H1 (cell line): ENCODE data around the gene ST8SIA5. TPM values are rescaled to one million over a fixed set of nuclear protein-coding genes. Genes with fewer than 3 reads are reported as not detected.

Source experiments
- CTCF ChIA-PET: fragments of 300-600 bp; sonication (Branson Sonifier 250); formaldehyde crosslinking; loops from one replicate; lab custom pipeline; 2021; ENCODE audit not compliant: partially characterized antibody; lab: Charles Lee
- POLR2A ChIA-PET: fragments of 300-600 bp; sonication (Branson Sonifier 250); formaldehyde crosslinking; loops from one replicate; lab custom pipeline; 2021; ENCODE audit warnings: inconsistent platforms; ENCODE audit not compliant: partially characterized antibody; lab: Charles Lee
- DNase-seq, 2 experiments: peaks; one replicate each; pipeline versions ENCODE4 v3.0.0 to v3.0.0-alpha.2; 2010 to 2022; ENCODE audit warnings: low spot score in 2 of 2, low read depth in 1 of 2, mixed read lengths in 1 of 2
- FAIRE-seq: peaks from 2 replicates; lab custom pipeline; 2011; peaks lifted over from hg19 to GRCh38; lab: Jason Lieb, UNC
- H2AFZ ChIP-seq: 2 replicates; pipeline ENCODE4 v1.8.1; 2012; ENCODE audit warnings: low read length, inconsistent platforms
- H2AK5ac ChIP-seq: 2 replicates; pipeline ENCODE4 v1.6.1; 2013; ENCODE audit warnings: low read depth, low read length
- H2BK120ac ChIP-seq: replicated peaks from 2 replicates; pipeline ENCODE3; 2013; ENCODE audit warnings: low read depth, low read length, inconsistent platforms
- H2BK12ac ChIP-seq: 2 replicates; pipeline ENCODE4 v1.6.1; 2013; ENCODE audit warnings: low read depth, low read length
- H2BK15ac ChIP-seq: 2 replicates; pipeline ENCODE4 v1.6.1; 2013; ENCODE audit warnings: low read length
- H2BK20ac ChIP-seq: 2 replicates; pipeline ENCODE4 v1.6.1; 2013; ENCODE audit warnings: low read length
- H2BK5ac ChIP-seq: 2 replicates; pipeline ENCODE4 v1.6.1; 2013; ENCODE audit warnings: low read depth, low read length
- H3K14ac ChIP-seq: 2 replicates; pipeline ENCODE4 v1.6.1; 2013; ENCODE audit warnings: inconsistent platforms; ENCODE audit not compliant: insufficient read length
- H3K18ac ChIP-seq: 2 replicates; pipeline ENCODE4 v1.6.1; 2013; ENCODE audit warnings: low read length; ENCODE audit errors: extremely low read depth
- H3K23ac ChIP-seq: 2 replicates; pipeline ENCODE4 v1.6.1; 2013; ENCODE audit warnings: inconsistent platforms; ENCODE audit not compliant: insufficient read length
- H3K23me2 ChIP-seq: 2 replicates; pipeline ENCODE4 v1.6.1; 2013; ENCODE audit warnings: low read depth, low read length
- H3K27ac ChIP-seq: 2 replicates; pipeline ENCODE4 v1.6.1; 2011; ENCODE audit warnings: low read depth, low read length, inconsistent platforms
- H3K27me3 ChIP-seq, 4 experiments: replicated peaks in 1 of 4; 1 replicate in 1 of 4; 2 replicates in 3 of 4; pipeline versions ENCODE4 v1.6.1 to v1.8.1; 2011 to 2013; ENCODE audit warnings: low read length in 3 of 4, mild to moderate bottlenecking in 3 of 4, inconsistent platforms in 2 of 4, mixed read lengths in 2 of 4, moderate library complexity in 1 of 4; ENCODE audit not compliant: control insufficient read depth in 3 of 4, insufficient read depth in 3 of 4; ENCODE audit errors: extremely low read depth in 1 of 4
- H3K36me3 ChIP-seq, 4 experiments: 2 replicates each; pipeline versions ENCODE4 v1.6.1 to v1.8.1; 2011 to 2013; ENCODE audit warnings: mild to moderate bottlenecking in 4 of 4, low read length in 3 of 4, moderate library complexity in 2 of 4, control low read depth in 1 of 4, inconsistent platforms in 1 of 4; ENCODE audit not compliant: insufficient read depth in 4 of 4, control insufficient read depth in 2 of 4
- H3K4ac ChIP-seq: replicated peaks from 2 replicates; pipeline ENCODE3; 2013; ENCODE audit warnings: low read length, low read depth, mixed read lengths, inconsistent platforms; ENCODE audit not compliant: insufficient read length
- H3K4me1 ChIP-seq, 4 experiments: replicated peaks in 1 of 4; 1 replicate in 1 of 4; 2 replicates in 3 of 4; pipeline versions ENCODE4 v1.6.1 to v1.8.1; 2011 to 2013; ENCODE audit warnings: low read length in 3 of 4, inconsistent platforms in 2 of 4, mixed read lengths in 1 of 4; ENCODE audit not compliant: insufficient read depth in 4 of 4, control insufficient read depth in 3 of 4
- H3K4me2 ChIP-seq, 2 experiments: 2 replicates each; pipeline versions ENCODE4 v1.6.1 to v1.8.1; 2011 to 2013; ENCODE audit warnings: low read depth in 2 of 2, low read length in 2 of 2, control low read depth in 1 of 2, inconsistent platforms in 1 of 2, mild to moderate bottlenecking in 1 of 2; ENCODE audit not compliant: insufficient read depth in 1 of 2
- H3K4me3 ChIP-seq, 4 experiments: fragments of 200-600, 300-600 bp in 1 of 4; sonication (generic), shearing (Covaris generic), sonication (Bioruptor Twin) in 1 of 4; 2 replicates each; pipeline versions ENCODE4 v1.5.1 to v1.8.1; 2011 to 2016; ENCODE audit warnings: low read length in 4 of 4, low read depth in 3 of 4, control low read depth in 2 of 4, inconsistent platforms in 2 of 4, mild to moderate bottlenecking in 2 of 4, mixed read lengths in 1 of 4, moderate library complexity in 1 of 4; ENCODE audit not compliant: insufficient read depth in 2 of 4; ENCODE audit errors: extremely low read depth in 1 of 4
- H3K56ac ChIP-seq: replicated peaks from 2 replicates; pipeline ENCODE3; 2013; ENCODE audit warnings: low read depth, mild to moderate bottlenecking, mixed read lengths, low read length, inconsistent platforms; ENCODE audit not compliant: insufficient read length
- H3K79me1 ChIP-seq: 2 replicates; pipeline ENCODE4 v1.6.1; 2013; ENCODE audit warnings: low read depth, low read length, control low read depth
- H3K79me2 ChIP-seq, 2 experiments: 2 replicates each; pipeline versions ENCODE4 v1.6.1 to v1.8.1; 2012 to 2013; ENCODE audit warnings: low read length in 2 of 2, mild to moderate bottlenecking in 2 of 2, inconsistent platforms in 1 of 2; ENCODE audit not compliant: insufficient read depth in 2 of 2, control insufficient read depth in 1 of 2
- H3K9ac ChIP-seq, 4 experiments: replicated peaks in 1 of 4; 1 replicate in 1 of 4; 2 replicates in 3 of 4; pipeline versions ENCODE4 v1.6.1 to v1.8.1; 2011 to 2013; ENCODE audit warnings: low read depth in 3 of 4, low read length in 3 of 4, control low read depth in 2 of 4, mild to moderate bottlenecking in 2 of 4, moderate library complexity in 2 of 4, inconsistent platforms in 1 of 4; ENCODE audit errors: extremely low read depth in 1 of 4
- H3K9me3 ChIP-seq, 2 experiments: 2 replicates each; pipeline versions ENCODE4 v1.6.1 to v1.8.1; 2012 to 2013; ENCODE audit warnings: mild to moderate bottlenecking in 2 of 2, moderate library complexity in 2 of 2, control low read depth in 1 of 2, inconsistent platforms in 1 of 2, low read depth in 1 of 2, low read length in 1 of 2, mixed read lengths in 1 of 2; ENCODE audit not compliant: insufficient read depth in 2 of 2
- H4K20me1 ChIP-seq, 2 experiments: replicated peaks in 1 of 2; 2 replicates each; pipeline versions ENCODE3 to v1.8.1; 2011 to 2013; ENCODE audit warnings: inconsistent platforms in 2 of 2, low read length in 2 of 2, mild to moderate bottlenecking in 1 of 2; ENCODE audit not compliant: insufficient read depth in 2 of 2, control insufficient read depth in 1 of 2
- H4K5ac ChIP-seq: 2 replicates; pipeline ENCODE4 v1.6.1; 2013; ENCODE audit warnings: low read length, low read depth, mixed read lengths, inconsistent platforms; ENCODE audit not compliant: insufficient read length
- H4K8ac ChIP-seq: 2 replicates; pipeline ENCODE4 v1.8.0; 2013; ENCODE audit warnings: mild to moderate bottlenecking, moderate library complexity, low read length, inconsistent platforms; ENCODE audit not compliant: insufficient read depth; ENCODE audit errors: extremely low read depth
- H4K91ac ChIP-seq: replicated peaks from 2 replicates; pipeline ENCODE3; 2013; ENCODE audit warnings: low read length, mixed read lengths, inconsistent platforms; ENCODE audit not compliant: insufficient read length
- CBX8 ChIP-seq: fragments of 300-800, 300-1000 bp; sonication (generic); IDR thresholded peaks from 2 replicates; pipeline ENCODE4 v1.7.1; 2016; ENCODE audit warnings: low read depth, low read length, borderline replicate concordance
- EP300 ChIP-seq, 2 experiments: IDR thresholded peaks; 1 replicate in 1 of 2; 2 replicates in 1 of 2; pipeline ENCODE4 v1.6.1; 2011 to 2012; ENCODE audit warnings: low read depth in 2 of 2, low read length in 2 of 2, mild to moderate bottlenecking in 2 of 2, borderline replicate concordance in 1 of 2, inconsistent platforms in 1 of 2, moderate library complexity in 1 of 2
- HDAC2 ChIP-seq, 2 experiments: fragments of 300-600 bp in 1 of 2; sonication (generic) in 1 of 2; IDR thresholded peaks; 2 replicates each; pipeline ENCODE4 v1.6.1; 2011 to 2012; ENCODE audit warnings: low read depth in 2 of 2, low read length in 2 of 2, mild to moderate bottlenecking in 2 of 2, moderate library complexity in 2 of 2, borderline replicate concordance in 1 of 2, inconsistent platforms in 1 of 2
- KDM1A ChIP-seq: fragments of 200-600, 300-600 bp; sonication (generic); IDR thresholded peaks from 2 replicates; pipeline ENCODE4 v1.7.1; 2016; ENCODE audit warnings: mild to moderate bottlenecking, low read length, borderline replicate concordance
- SUZ12 ChIP-seq: fragments of 200-600 bp; sonication (generic); IDR thresholded peaks from 2 replicates; pipeline ENCODE4 v1.6.1; 2012; ENCODE audit warnings: mild to moderate bottlenecking, inconsistent platforms, low read length, moderate library complexity, mixed read lengths
- WGBS, 2 experiments: shearing (Covaris generic) in 1 of 2; methylation state at CpG; one replicate each; pipeline versions ENCODE4 v1.1.6 to v1.1.7; 2013 to 2015; ENCODE audit warnings: low lambda C conversion rate in 2 of 2, mixed read lengths in 2 of 2, inconsistent platforms in 1 of 2, low coverage in 1 of 2, missing lambda C conversion rate in 1 of 2; ENCODE audit not compliant: insufficient replicate concordance in 2 of 2, insufficient coverage in 1 of 2, insufficient read length in 1 of 2; ENCODE audit errors: extremely low coverage in 1 of 2, missing lambda C conversion rate in 1 of 2; 5-methylcytosine and 5-hydroxymethylcytosine counted together
- polyA plus RNA-seq, 7 experiments: library from polyadenylated mRNA; depleted of rRNA in 3 of 7; stranded (reverse) in 5 of 7; unstranded in 2 of 7; fragments of >200 nt in 5 of 7; fragments of 200-250 nt in 2 of 7; gene quantifications; 1 replicate in 5 of 7; 2 replicates in 1 of 7; 4 replicates in 1 of 7; pipeline versions ENCODE4 v1.2.1 to v1.2.3, GENCODE V29; 2011 to 2013; ENCODE audit warnings: missing spikeins in 2 of 7, mixed read lengths in 2 of 7
- total RNA-seq: library from RNA; stranded (reverse); fragmentation: NEBNext Ultra II Directional; extraction: Animal tissue kit (Norgen Biotek cat#: 25700); gene quantifications from 2 replicates; pipeline ENCODE4 v1.2.1, GENCODE V29; 2021
- TF ChIP-seq, protein P1 (sequence below): IDR thresholded peaks from 2 replicates; pipeline ENCODE4 v1.6.1; 2012; ENCODE audit warnings: inconsistent platforms

ST8SIA5 gene
- total and polyA plus RNA-seq, 2 of the 8 experiments (the other 6 are each of a cell fraction or from before 2014, with no cell fraction given): 2.4 to 6.3 TPM

DNA sequence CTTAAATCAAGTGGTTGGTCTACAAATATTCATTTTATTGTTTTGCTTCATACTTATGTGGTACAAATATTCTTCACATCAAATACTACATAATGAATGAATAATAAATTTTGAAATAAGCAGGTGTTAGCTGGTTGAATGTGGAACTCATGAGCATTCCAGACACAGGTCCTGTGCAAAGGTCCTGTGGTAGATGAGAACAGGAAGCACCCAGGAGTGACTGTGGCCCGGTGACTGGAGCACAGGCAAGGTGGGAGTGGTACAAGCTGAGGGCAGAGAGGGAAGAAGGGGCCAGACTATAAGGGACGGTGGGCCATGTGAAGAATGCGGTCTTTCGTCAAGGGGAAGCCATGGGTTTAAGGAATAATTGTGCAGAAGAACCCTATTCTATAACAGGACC is 73.6 kb downstream of the ST8SIA5 start:
- H3K4me2 ChIP-seq: no peak overlapping the region
- H3K36me3 ChIP-seq: no peaks in the 10 kb centered on the region
- H3K79me2 ChIP-seq: no peaks in the 10 kb centered on the region
- no peaks in the 10 kb centered on the region for H3K79me1 ChIP-seq
- no peaks in the 10 kb centered on the region for H3K23me2 ChIP-seq
- no peak for TF ChIP-seq EP300 (IDR thresholded peaks at IDR 0.05; ENCODE audit: borderline replicate concordance in 1 of 2, low read depth in 2 of 2, low read length in 2 of 2)
- TF ChIP-seq KDM1A: peak; percentile 38; the same call in 1 of the 2 replicates
- TF ChIP-seq HDAC2 (IDR thresholded peaks at IDR 0.05; ENCODE audit: borderline replicate concordance in 1 of 2, low read depth in 2 of 2, low read length in 2 of 2): 0 out of 4 replicates have a peak, but pooled peaks of 1 of the 2 experiments have one; percentile 52
- TF ChIP-seq, protein P1, sequence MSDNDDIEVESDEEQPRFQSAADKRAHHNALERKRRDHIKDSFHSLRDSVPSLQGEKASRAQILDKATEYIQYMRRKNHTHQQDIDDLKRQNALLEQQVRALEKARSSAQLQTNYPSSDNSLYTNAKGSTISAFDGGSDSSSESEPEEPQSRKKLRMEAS: no peak
- TF ChIP-seq SUZ12: no peak
- TF ChIP-seq CBX8: no peak
- no peak overlapping the region for H3K4ac ChIP-seq
- H2BK5ac ChIP-seq: no peak overlapping the region
- H3K4me1 ChIP-seq: no peaks in the 10 kb centered on the region
- no peaks in the 10 kb centered on the region for H3K9me3 ChIP-seq
- H4K5ac ChIP-seq: no peak overlapping the region
- H3K4me3 ChIP-seq: no peak overlapping the region
- 88% methylated on average over 4 of the region's 4 CpGs; no CpG with 5 or more reads in 1 of the 2 experiments for WGBS, 2 experiments
- H3K27ac ChIP-seq: no peak overlapping the region
- ChIA-PET CTCF (interaction anchor here (1.1 kb wide), 1 partner anchor 8 kb away, joined by 3 read pairs; no protein-coding TSS in a partner anchor), POLR2A (no interaction called here)
- no peak overlapping the region for H3K18ac ChIP-seq
- H3K14ac ChIP-seq: no peak overlapping the region
- H3K56ac ChIP-seq: no peak overlapping the region
- H4K8ac ChIP-seq: no peak overlapping the region
- H2BK120ac ChIP-seq: no peak overlapping the region
- no peak overlapping the region for H2BK12ac ChIP-seq
- FAIRE-seq (no peak), DNase-seq (no peak)
- H2BK20ac ChIP-seq: no peak overlapping the region
- no peak overlapping the region for H3K23ac ChIP-seq
- no peak overlapping the region for H2BK15ac ChIP-seq
- H3K27me3 ChIP-seq: no peaks in the 10 kb centered on the region
- peaks cover 0 to 3% of the 10 kb centered on the region in 2 experiments for H4K20me1 ChIP-seq
- no peak overlapping the region for H2AFZ ChIP-seq
- no peak overlapping the region for H3K9ac ChIP-seq
- no peak overlapping the region for H2AK5ac ChIP-seq
- no peak overlapping the region for H4K91ac ChIP-seq
